KOPT-K1 (cell line): Measurements from ENCODE around the gene CD27.
"Not testable (repeated sequence)": the region's sequence is repeated elsewhere in the genome, so short reads cannot be mapped to it uniquely, and the experiment has no call there.

ENCODE experiments used
- H3K27ac ChIP-seq: fragments of 200-600 bp; sonication (generic); 2 replicates; pipeline ENCODE4 v1.5.1; 2016; ENCODE audit warnings: antibody characterized with exemption, mild to moderate bottlenecking, low read depth, low read length; ENCODE audit not compliant: poor library complexity, severe bottlenecking
- H3K36me3 ChIP-seq: fragments of 200-600 bp; sonication (generic); 2 replicates; pipeline ENCODE4 v1.5.1; 2017; ENCODE audit warnings: antibody characterized with exemption, mild to moderate bottlenecking, low read length, moderate library complexity; ENCODE audit not compliant: insufficient read depth
- H3K9me3 ChIP-seq: fragments of 200-600 bp; sonication (generic); 2 replicates; pipeline ENCODE4 v1.5.1; 2017; ENCODE audit warnings: antibody characterized with exemption, low read length, mild to moderate bottlenecking; ENCODE audit not compliant: insufficient read depth, poor library complexity, severe bottlenecking

The CD27 gene

GRCh38 chr12:6426882-6427671 lies 17.7 kb upstream of the CD27 start:
- Histone ChIP-seq H3K9me3 (no peaks in the 10 kb centered on the region), H3K27ac (peak overlapping the region; percentile 77), H3K36me3 (no peaks in the 10 kb centered on the region)

- H3K27ac ChIP-seq = peak overlapping the region; percentile 77
- not testable (repeated sequence) for H3K36me3 ChIP-seq, H3K9me3 ChIP-seq
Measured at GRCh38 chr12:6427796-6428195, 17.0 kb upstream of the CD27 start.

GRCh38 chr12:6428326-6428725 lies 16.4 kb upstream of the CD27 start:
- H3K36me3 ChIP-seq = no peaks in the 10 kb centered on the region
- H3K9me3 ChIP-seq = no peaks in the 10 kb centered on the region
- peak overlapping the region; percentile 77 for H3K27ac ChIP-seq

- peak overlapping the region; percentile 18 for H3K27ac ChIP-seq
- no peaks in the 10 kb centered on the region for H3K36me3 ChIP-seq
- no peaks in the 10 kb centered on the region for H3K9me3 ChIP-seq
Measured at GRCh38 chr12:6430124-6430989, 14.4 kb upstream of the CD27 start.

- Histone ChIP-seq H3K36me3 (no peaks in the 10 kb centered on the region), H3K27ac (no peak overlapping the region), H3K9me3 (no peaks in the 10 kb centered on the region)
Measured at GRCh38 chr12:6432991-6433390, 11.8 kb upstream of the CD27 start.

- Histone ChIP-seq H3K9me3 (no peaks in the 10 kb centered on the region), H3K36me3 (no peaks in the 10 kb centered on the region), H3K27ac (no peak overlapping the region)
Measured at GRCh38 chr12:6434205-6435140, 10.3 kb upstream of the CD27 start.

GRCh38 chr12:6435961-6436715 lies 8.6 kb upstream of the CD27 start:
- Histone ChIP-seq H3K27ac (no peak overlapping the region), H3K36me3 (no peaks in the 10 kb centered on the region), H3K9me3 (no peaks in the 10 kb centered on the region)

GRCh38 chr12:6437586-6437985 lies 7.2 kb upstream of the CD27 start:
- no peak overlapping the region for H3K27ac ChIP-seq
- H3K36me3 ChIP-seq = no peaks in the 10 kb centered on the region
- H3K9me3 ChIP-seq = no peaks in the 10 kb centered on the region

GRCh38 chr12:6438345-6438744 lies 6.4 kb upstream of the CD27 start:
- H3K36me3 ChIP-seq = no peaks in the 10 kb centered on the region
- no peaks in the 10 kb centered on the region for H3K9me3 ChIP-seq
- no peak overlapping the region for H3K27ac ChIP-seq

- no peaks in the 10 kb centered on the region for H3K36me3 ChIP-seq
- H3K27ac ChIP-seq = no peak overlapping the region
- no peaks in the 10 kb centered on the region for H3K9me3 ChIP-seq
Measured at GRCh38 chr12:6440391-6440790, 4.4 kb upstream of the CD27 start.

- H3K36me3 ChIP-seq = peaks cover 3% of the 10 kb centered on the region; the same call in 1 of the 2 replicates
- peak overlapping the region; percentile 75 for H3K27ac ChIP-seq
- H3K9me3 ChIP-seq = no peaks in the 10 kb centered on the region
Measured at GRCh38 chr12:6442836-6443235, 1.9 kb upstream of the CD27 start.

GRCh38 chr12:6443361-6443983 lies 1.3 kb upstream of the CD27 start:
- Histone ChIP-seq H3K36me3 (peaks cover 3% of the 10 kb centered on the region; the same call in 1 of the 2 replicates), H3K27ac (peak overlapping the region; percentile 75), H3K9me3 (no peaks in the 10 kb centered on the region)

GRCh38 chr12:6444031-6444430 lies 724 bp upstream of the CD27 start:
- Histone ChIP-seq H3K9me3 (no peaks in the 10 kb centered on the region), H3K27ac (peak overlapping the region; percentile 75)

More at GRCh38 chr12:6444031-6444430, 724 bp upstream of the CD27 start:
- peaks cover 3% of the 10 kb centered on the region; the same call in 1 of the 2 replicates for H3K36me3 ChIP-seq
